Uterus (tissue), 2 donors: ENCODE results near the gene AGBL1.

ENCODE experiments used
- POLR2A ChIP-seq, 2 donors: fragments of 450-650 bp; IDR thresholded peaks; one replicate each; pipeline ENCODE4 v1.6.1; 2016; ENCODE audit warnings: antibody characterized with exemption in 2 of 2, mild to moderate bottlenecking in 1 of 2, moderate library complexity in 1 of 2
- TF ChIP-seq, protein P1 (sequence below), 4 experiments: fragments of 200-600 bp in 2 of 4; fragments of 450-650 bp in 2 of 4; sonication (generic) in 2 of 4; IDR thresholded peaks; one replicate each; pipeline ENCODE4 v1.5.1; 2016 to 2019; ENCODE audit warnings: antibody characterized with exemption in 4 of 4, mild to moderate bottlenecking in 2 of 4, moderate library complexity in 1 of 4

DNA sequence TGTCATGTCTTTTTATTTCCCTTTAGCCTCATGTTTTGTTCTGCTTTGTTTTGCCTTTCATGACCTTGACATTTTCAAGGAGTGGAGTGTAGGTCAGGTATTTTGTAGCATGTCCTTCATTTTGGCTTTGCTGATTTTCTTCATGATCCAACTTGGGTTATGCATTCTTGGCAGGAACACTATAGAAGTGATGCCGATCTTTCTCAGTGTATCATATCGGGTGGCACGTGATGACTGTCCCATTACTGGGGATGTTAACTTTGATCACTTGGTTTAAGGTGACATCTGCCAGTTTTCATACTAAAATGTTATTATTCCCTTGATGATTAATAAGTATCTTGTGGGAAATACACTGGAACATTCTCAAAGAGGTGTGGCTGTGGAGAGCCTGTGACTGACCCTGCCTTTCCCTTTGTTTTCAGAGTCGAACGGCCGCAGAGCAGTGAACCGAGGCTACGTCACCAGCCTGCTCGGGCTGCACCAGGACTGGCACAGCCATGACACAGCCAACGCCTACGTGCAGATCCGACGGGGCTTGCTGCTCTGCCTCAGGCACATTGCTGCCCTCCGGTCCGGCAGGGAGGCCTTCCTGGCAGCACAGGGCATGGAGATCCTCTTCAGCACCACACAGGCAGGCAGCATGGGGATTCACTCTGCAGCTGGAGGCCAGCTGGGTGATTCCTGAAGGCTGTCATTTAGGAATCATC, 167.7 kb downstream of the AGBL1 start:
- TF ChIP-seq, protein P1, sequence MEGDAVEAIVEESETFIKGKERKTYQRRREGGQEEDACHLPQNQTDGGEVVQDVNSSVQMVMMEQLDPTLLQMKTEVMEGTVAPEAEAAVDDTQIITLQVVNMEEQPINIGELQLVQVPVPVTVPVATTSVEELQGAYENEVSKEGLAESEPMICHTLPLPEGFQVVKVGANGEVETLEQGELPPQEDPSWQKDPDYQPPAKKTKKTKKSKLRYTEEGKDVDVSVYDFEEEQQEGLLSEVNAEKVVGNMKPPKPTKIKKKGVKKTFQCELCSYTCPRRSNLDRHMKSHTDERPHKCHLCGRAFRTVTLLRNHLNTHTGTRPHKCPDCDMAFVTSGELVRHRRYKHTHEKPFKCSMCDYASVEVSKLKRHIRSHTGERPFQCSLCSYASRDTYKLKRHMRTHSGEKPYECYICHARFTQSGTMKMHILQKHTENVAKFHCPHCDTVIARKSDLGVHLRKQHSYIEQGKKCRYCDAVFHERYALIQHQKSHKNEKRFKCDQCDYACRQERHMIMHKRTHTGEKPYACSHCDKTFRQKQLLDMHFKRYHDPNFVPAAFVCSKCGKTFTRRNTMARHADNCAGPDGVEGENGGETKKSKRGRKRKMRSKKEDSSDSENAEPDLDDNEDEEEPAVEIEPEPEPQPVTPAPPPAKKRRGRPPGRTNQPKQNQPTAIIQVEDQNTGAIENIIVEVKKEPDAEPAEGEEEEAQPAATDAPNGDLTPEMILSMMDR (IDR thresholded peaks at IDR 0.05): no peak
- no peak for TF ChIP-seq POLR2A (IDR thresholded peaks at IDR 0.05)
